HCEC 1CT (cell line): ENCODE measurements around the gene MMAB.
"Not testable (repeated sequence)": the region's sequence is repeated elsewhere in the genome, so short reads cannot be mapped to it uniquely, and the experiment has no call there.

Experiments
- DNase-seq: peaks from one replicate; pipeline ENCODE4 v3.0.0-alpha.2; 2017

Gene MMAB

DNA sequence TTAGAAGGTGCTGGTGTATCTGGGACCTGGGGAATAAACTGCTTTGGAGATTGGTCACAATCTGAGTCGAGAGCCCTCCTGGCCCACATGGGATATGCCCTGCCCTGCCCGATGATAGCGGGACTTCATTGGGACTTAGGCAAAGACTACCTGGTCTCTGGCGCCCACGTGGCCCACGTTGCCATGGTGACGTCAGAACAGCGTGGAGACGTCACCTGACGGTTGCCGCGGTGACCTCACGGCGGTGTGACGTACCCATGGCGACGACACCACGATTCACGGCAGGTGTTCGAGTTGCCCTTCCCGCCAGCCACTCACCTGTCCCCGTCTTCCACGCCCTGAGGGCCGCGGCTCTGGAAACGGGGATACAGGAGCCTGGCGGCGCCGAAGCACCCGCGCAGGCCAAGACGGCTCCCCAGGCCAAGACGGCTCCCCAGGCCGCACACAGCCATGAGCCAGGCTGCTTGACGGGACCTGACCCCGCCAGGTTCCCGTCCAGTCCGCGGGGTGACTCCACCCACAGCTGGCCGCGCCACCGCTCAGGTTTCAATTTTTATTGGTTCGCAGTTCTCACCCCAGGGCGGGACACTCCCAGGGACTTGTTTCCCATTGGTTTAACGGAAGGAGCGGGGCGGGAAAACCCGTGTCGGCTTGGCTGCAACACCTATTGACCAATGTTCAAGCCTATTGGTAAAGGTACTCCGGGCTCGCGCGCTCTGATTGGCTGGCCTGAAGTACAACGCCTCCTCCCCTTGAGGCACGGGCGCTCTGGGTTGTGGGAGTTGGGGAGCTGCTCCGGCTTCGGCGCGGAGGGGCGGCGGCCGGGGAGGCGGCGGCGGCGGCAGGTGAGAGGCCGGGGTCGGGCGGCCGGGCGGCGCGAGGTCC is at the start of gene MMAB, which contains the start of gene MVK:
TSS of gene MMAB (minus strand) at position 476 of the 885 bp plus-strand sequence. CDS start at position 452, 24 bp downstream.
TSS of gene MVK (plus strand) at position 766 of the 885 bp plus-strand sequence. CDS start 1,029 bp downstream, outside the sequence.
- DNase-seq, result peak; percentile 99

- DNase-seq, result no peak
These were observed 48.6 kb upstream of the MMAB start for GRCh38 chr12:109621901-109622364.

- DNase-seq, result no peak
These were observed 47.9 kb upstream of the MMAB start for GRCh38 chr12:109621211-109621694.

- DNase-seq, result no peak
These were observed 45.8 kb upstream of the MMAB start for GRCh38 chr12:109619002-109619604.

GRCh38 chr12:109618082-109618481 is 44.8 kb upstream of the MMAB start:
- no peak for DNase-seq

DNA sequence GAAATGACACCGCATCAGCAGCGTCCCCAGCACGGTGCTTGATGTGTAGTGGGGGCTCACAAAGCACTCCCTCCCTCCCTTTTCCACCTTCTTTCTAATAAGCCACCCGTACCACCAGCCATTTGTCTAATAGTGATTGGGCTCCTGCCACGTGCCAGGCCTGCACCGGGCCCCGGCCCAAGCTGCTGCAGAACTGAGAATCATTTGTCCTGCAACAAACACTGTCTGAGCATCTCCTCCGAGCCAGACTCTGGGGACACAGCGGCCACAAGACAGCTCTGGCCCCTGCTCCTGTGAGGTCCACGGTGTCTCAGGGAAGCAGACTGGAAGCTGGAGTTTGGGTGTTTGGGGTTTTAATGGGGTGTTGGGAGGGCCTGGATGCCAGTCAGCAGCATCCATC is 44.2 kb upstream of the MMAB start:
- no peak for DNase-seq

DNA sequence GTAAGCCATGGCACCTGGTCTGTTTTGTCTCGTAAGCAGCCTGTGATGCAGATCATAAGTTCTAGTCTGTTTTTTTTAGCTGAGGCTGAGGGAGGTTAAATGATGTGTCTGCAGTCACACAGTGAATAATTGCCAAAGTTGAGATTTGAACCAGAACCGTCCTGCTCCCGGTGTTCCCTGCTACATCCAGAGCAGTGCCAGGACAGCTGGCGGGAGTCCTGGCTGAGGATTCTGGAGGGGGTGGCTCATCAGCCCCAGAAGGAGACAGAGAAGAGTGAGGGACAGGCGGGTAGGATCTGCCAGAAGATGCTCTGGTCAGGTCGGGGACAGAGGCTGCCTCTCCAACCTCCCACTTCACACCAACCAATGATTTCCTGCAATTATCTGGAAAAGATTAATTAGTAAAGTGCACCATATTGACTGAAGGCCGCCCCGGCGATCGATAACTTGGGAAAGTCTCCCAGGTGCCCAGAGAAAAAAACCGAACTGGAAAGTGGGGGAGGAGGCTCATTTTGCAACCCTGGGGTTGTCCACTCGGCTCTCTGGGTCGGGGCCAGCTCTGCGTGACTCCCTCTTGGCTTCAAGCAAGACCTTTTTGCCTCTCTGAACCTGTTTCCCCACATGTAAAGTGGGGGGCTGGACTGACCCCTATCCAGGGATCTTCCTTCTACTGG is 42.4 kb upstream of the MMAB start:
- no peak for DNase-seq

- DNase-seq, result no peak
These were observed 40.5 kb upstream of the MMAB start for GRCh38 chr12:109613649-109614455.

DNA sequence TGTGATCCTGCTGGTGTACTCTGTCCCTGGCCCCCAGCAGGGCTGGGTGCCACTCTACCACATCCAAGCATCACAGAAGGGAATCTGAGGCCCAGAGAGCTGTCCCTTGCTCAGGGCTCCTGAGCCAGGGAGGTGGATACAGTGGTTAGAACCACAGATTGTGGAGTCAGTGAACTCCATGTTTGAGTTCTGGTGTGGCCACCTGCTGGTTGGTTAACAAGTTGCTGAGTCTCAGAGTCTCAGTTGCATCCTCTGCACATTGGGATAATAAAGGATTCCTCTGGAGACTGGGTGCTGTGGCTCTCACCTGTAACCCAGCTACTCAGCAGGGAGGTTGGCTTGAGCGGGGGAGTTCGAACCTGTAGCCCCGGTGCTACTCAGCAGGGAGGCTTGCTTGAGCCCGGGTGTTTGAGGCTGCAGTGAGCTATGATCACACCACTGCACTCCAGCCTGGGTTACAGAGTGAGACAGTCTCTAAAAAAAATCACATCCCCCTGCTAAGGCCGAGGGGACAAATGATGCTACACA is 39.7 kb upstream of the MMAB start:
- DNase-seq, result no peak

GRCh38 chr12:109612003-109612402 is 38.7 kb upstream of the MMAB start:
- DNase-seq, result no peak

DNA sequence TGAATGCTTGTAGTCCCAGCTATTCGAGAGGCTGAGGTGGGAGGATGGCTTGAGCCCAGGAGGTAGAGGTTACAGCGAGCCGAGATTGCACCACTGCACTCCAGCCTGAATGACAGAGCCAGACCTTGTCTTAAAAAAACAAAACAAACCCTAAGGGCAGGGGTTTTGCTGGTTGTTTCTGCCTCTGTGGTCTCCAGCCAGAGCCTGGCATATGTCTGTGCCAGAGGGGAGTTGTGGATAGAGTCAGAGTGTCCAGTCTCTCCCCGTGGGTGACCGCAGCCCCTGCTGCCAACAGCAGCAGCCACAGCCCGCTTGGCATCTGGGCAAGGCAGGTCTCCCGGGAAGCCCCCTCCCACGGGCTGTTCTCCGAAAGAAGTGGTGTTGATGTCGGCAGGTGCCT is 37.9 kb upstream of the MMAB start:
- no peak for DNase-seq

DNA sequence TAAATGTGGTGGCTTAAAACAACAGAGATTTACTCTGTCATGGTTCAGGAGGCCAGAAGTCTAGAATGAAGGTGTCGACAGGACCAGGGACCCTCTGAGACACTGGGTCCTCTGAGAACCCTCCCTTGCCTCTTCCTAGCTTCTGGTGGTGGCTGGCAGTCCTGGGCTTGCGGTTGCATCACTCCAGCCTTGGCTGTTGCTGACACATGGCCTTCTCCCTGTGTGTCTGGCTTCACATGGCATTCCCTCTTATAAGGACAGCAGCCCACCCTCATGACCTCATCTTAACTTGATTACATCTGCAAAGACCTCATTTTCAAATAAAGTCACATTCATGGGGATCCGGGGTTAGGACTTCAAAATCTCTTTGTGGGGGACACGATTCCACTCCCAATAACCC is 37.2 kb upstream of the MMAB start:
- no peak for DNase-seq

GRCh38 chr12:109609342-109609741 is 36.0 kb upstream of the MMAB start:
- no peak for DNase-seq

DNA sequence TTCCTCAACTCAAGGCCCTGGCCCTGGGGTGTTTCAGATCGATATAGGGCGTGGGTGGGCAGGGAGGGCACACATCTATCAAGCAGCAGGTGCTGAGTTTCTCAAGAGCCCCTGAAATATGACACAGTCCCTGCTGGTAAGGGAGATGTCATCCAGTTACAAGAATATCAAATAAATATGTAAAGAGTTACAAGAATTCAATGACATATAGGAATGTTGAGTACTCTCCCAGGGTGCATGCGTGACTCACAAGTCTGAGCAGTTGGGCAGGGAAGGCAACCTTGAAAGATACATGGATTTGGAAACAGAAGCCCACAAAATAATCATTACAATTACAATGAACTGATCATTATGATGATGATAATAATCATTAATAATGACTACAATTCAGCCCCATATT is 35.5 kb upstream of the MMAB start:
- DNase-seq, result no peak

DNA sequence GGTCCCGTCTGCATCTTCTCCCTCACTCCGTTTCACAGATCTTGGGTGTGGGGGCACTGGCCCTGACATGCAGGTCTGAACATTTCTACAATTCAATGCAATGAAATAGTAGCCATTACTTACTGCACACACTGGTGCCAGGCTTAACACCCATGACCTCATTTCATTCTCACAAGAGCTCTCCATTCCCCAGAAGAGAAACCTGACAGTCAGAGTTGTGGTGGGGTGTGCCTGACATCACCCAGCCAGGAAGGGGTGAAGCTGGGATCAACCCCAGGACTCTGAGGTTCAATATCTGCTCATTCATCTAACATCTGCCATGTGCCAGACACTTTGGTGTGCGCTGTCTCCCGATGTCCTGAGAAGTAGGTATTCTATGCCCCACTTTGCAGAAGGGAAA is 35.0 kb upstream of the MMAB start:
- DNase-seq, result no peak

DNA sequence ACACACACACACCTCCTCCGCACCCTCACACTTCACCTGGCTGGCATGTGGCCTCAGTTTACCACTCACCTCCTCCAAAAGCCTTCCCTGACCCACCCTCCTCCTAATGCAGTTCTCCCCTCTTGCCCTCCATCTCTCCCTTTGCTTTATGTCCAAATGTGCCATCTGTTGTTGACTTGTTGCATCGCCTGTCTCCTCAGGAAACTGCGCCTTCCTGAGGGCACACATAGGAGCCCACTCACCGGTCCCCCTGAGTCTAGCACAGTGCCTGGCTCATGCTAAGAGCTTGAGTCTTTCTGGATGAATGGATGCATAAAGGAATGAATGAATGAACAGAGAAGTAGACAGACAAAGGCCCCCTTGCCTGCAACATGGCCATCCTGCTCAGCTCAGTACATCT is 34.3 kb upstream of the MMAB start:
- DNase-seq, result no peak

- no peak for DNase-seq
These were observed 33.2 kb upstream of the MMAB start for GRCh38 chr12:109606320-109607028.

GRCh38 chr12:109605599-109606228 is 32.4 kb upstream of the MMAB start:
- DNase-seq, result no peak

DNA sequence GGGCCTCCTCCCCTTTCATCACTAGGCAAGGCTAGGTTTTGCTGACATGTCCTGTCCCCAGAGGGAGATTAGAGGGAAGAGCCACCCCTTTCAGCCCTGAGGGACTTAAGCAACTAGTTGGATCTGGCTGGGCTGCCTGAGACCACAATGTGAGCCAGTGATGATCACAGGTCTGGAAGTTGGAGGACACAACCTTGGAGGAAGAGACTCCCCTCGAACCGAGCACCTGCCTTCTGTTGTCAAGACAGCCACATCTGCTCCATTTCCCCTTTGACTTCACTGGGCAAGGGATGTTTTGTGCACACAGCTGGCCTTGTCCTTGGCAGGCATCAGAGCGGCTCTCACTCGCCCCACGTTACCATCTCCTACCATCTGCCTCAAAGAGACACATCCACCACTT is 31.7 kb upstream of the MMAB start:
- DNase-seq, result no peak

GRCh38 chr12:109604132-109604585 is 30.9 kb upstream of the MMAB start:
- DNase-seq, result no peak

GRCh38 chr12:109602132-109602531 is 28.8 kb upstream of the MMAB start:
- DNase-seq, result not testable (repeated sequence)
